NCI-H146 (cell line): ENCODE results near the gene PDCL2.

ENCODE experiments used
- DNase-seq: peaks from one replicate; lab custom pipeline; 2025; lab: John Stamatoyannopoulos, UW

Gene PDCL2

DNA sequence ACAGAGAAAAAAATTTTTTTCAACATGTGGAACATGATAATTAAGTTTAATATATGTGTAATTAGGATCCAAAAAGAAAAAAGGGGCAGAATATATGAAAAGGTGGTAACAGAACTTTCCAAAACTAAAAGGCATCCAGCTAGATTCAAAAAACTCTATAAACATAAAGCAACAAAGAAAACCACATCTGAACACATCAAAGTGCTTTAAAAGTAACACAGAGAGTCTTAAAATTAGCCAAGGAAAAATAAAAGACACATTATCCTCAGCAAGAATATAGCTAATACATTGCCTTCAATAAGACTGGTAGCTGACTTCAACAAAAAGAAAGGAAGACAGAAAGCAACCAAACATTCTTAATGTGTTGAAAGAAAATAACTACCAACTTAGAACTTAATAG is 53.5 kb downstream of the PDCL2 start:
- DNase-seq = no peak

DNA sequence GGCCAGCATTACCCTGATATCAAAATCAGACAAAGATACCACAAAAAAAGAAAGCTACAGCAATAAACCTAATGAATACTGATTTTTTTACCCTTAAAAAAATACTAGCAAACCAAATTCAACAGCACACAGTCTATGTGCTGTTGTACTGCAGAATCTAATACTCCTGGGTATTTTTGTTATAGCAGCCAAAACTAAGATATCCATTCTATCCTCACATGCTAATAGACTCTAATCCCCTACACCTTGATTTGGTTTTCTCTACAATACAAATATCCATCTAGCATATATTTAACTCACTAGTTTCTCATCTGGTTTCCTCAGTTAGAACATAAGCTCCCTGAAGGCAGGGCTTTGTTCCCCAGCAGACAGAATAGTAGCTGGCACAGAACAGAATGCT is 57.7 kb downstream of the PDCL2 start:
- DNase-seq = no peak

GRCh38 chr4:55530691-55531090 is 61.4 kb downstream of the PDCL2 start:
- no peak for DNase-seq

GRCh38 chr4:55530167-55530566 is 61.9 kb downstream of the PDCL2 start:
- no peak for DNase-seq

- DNase-seq = no peak
Observed at GRCh38 chr4:55528491-55528890, 63.6 kb downstream of the PDCL2 start.

GRCh38 chr4:55524844-55525571 is 67.0 kb downstream of the PDCL2 start:
- DNase-seq = no peak

DNA sequence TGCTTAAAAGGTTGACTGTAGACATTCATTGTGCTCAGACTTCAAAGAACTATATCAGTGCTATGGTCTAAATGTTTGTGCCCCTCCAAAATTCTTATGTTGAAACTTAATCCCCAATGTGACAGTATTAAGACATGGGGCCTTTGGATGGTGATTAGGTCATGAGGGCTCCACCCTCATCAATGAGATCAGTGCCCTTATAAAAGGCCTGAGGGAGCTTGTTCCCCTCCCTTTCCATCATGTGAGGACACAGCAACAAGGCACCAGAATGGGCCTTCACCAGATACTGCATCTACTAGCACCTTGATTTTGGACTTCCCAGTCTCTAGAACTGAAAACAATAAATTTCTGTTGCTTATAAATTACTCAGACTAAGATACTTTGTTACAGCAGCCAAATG is 73.6 kb downstream of the PDCL2 start:
- no peak for DNase-seq

- no peak for DNase-seq
Observed at GRCh38 chr4:55517526-55518229, 74.4 kb downstream of the PDCL2 start.

GRCh38 chr4:55512922-55513571 is 79.0 kb downstream of the PDCL2 start:
- no peak for DNase-seq

DNA sequence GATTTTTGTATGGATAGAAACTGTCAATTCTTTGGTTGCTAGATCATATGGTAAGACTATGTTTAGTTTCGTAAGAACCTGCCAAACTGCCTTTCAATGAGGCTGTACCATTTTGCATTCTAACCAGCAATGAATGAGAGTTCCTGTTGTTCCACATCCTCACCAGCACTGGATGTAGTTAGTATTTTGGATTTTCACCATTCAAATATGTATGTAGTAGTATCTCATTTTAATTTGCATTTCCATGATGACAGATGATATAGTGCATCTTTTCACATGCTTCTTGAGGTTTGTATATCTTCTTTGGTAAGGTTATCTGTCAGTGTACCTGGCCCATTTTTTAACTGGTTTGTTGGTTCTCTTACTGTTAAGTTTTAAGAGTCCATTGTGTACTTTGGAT is 80.0 kb downstream of the PDCL2 start:
- no peak for DNase-seq

GRCh38 chr4:55510685-55511084 is 81.4 kb downstream of the PDCL2 start:
- no peak for DNase-seq

- DNase-seq = no peak
Observed at GRCh38 chr4:55509266-55509665, 82.8 kb downstream of the PDCL2 start.

GRCh38 chr4:55507612-55508011 is 84.4 kb downstream of the PDCL2 start:
- no peak for DNase-seq
